AG04449 (cell line): Measurements from ENCODE around the gene PAPSS2.

ENCODE experiments used
- CTCF ChIA-PET: fragments of 350-600 bp; formaldehyde crosslinking; extraction: SDS; loops from one replicate; lab custom pipeline; 2021; ENCODE audit warnings: antibody characterized with exemption; lab: Yijun Ruan, JAX
- POLR2A ChIA-PET: fragments of 400-600, 350-600 bp; formaldehyde crosslinking; extraction: SDS; loops from one replicate; lab custom pipeline; 2020; ENCODE audit warnings: antibody characterized with exemption, inconsistent platforms; lab: Yijun Ruan, JAX
- DNase-seq: peaks from one replicate; pipeline ENCODE4 v3.0.0-alpha.2; 2010; ENCODE audit warnings: low read depth, low spot score
- H3K4me3 ChIP-seq: 2 replicates; pipeline ENCODE4 v1.5.1; 2011; ENCODE audit warnings: low read depth, mild to moderate bottlenecking, control low read depth, low read length
- CTCF ChIP-seq: IDR thresholded peaks from one replicate; pipeline ENCODE4 v1.5.1; 2011; ENCODE audit warnings: mild to moderate bottlenecking, moderate library complexity, low read length, control low read depth, inconsistent platforms; ENCODE audit not compliant: insufficient read depth; ENCODE audit errors: missing control alignments

The PAPSS2 gene

GRCh38 chr10:87683356-87683755 lies 23.7 kb downstream of the PAPSS2 start:
- no peak for DNase-seq
- POLR2A ChIA-PET: no interaction called here
- no peak for TF ChIP-seq CTCF
- no peak overlapping the region for H3K4me3 ChIP-seq
- CTCF ChIA-PET: interaction anchor here (1.1 to 1.7 kb wide), 2 partner anchors 10 to 51 kb away, joined by 3 to 8 read pairs; no protein-coding TSS in a partner anchor

DNA sequence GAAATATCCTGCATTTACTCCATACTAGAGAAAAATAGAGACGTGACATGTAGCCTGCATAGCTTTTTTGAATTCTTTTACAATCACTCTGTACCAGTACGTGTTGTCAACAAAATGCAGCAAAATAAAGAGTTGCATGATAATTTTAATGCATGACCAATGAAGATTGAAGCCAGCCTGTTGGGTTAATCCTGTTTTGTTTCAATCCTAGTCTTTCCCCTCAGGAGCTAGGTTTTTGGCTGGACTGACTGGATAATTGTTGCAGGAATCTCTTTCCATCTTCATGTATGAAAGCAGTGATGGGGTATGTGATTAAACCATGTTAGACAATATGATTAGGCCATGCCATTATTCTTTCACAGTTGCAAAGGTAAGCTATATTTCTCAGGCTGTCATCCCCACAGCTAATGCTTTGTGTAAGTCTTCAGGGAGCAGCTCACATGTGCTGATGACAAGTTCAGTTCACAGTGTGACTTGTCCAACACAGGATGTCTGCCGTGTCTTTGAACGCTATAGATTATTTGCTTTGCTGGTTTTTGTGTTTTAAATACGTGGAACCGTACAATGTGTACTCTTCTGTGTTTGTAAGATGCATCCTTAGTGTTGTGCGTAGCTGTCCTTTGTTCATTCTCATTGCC lies 24.4 kb downstream of the PAPSS2 start:
- CTCF ChIA-PET: interaction anchor here (0.6 to 1.7 kb wide), 3 partner anchors 9 to 51 kb away, joined by 3 to 8 read pairs (median 3); no protein-coding TSS in a partner anchor
- TF ChIP-seq CTCF: no peak
- DNase-seq: no peak
- POLR2A ChIA-PET: no interaction called here
- H3K4me3 ChIP-seq: no peak overlapping the region

GRCh38 chr10:87685832-87686574 lies 26.3 kb downstream of the PAPSS2 start:
- TF ChIP-seq CTCF: no peak
- H3K4me3 ChIP-seq: no peak overlapping the region
- CTCF ChIA-PET: interaction anchor here (1.4 kb wide), 1 partner anchor 10 kb away, joined by 4 read pairs; no protein-coding TSS in a partner anchor
- no peak for DNase-seq
- POLR2A ChIA-PET: no interaction called here

DNA sequence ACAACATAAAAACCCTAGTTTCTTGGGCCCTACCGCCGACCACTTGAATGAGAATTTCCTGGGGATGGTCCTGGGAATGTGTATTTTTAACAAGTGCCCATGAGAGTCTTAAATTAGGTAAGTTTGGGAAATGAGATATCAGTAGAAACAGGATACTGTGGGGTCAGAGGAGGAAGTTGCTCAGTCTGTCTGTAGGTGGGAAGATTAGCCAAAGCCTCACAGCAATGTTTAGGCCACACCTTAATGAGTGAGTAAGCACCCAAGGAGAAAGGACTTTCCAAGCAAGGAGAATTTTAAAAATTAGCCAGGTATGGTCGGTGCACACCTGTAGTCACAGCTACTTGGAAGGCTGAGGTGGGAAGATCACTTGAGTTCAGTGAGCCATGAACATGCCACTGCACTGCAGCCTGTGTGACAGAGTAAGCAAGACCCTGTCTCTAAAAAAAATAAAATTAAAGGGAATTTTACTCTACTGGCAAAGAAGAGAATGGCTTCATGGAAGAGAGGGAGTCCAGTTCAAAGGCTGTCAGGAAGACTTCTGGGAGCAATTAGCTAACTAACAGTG lies 31.9 kb downstream of the PAPSS2 start:
- no peak for DNase-seq
- ChIA-PET POLR2A (interaction anchor here (0.9 kb wide), 1 partner anchor 16 kb away, joined by 3 read pairs; no protein-coding TSS in a partner anchor), CTCF (interaction anchor here (1.5 to 2.2 kb wide), 3 partner anchors 7 to 15 kb away, joined by 4 to 8 read pairs (median 6); no protein-coding TSS in a partner anchor)
- no peak overlapping the region for H3K4me3 ChIP-seq
- TF ChIP-seq CTCF: no peak

DNA sequence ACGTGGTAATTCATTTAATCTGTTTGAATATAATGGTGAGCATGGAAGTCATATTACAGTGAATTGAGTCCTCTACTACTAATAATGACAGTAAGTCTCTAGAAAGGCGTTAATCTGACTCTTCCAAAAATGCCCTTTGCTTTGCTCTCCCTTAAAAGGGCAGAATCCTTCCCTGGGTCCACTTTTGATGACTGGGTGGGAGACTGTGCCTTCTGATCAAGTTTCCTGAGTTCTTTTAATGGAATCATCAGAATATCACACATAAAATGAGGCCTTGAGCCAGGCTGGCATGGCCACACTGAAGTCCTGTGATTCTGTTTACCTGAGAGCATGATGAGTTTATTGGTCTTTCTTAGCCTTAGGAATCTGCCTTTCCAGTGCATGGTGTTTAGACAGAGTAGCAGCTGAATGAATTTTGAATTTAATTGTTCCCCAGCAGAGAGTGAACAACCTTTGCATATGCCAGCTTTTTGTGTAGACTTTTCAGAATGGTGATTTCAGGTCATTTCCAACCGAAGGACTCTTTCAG lies 33.3 kb downstream of the PAPSS2 start:
- DNase-seq: no peak
- H3K4me3 ChIP-seq: no peak overlapping the region
- TF ChIP-seq CTCF: no peak
- CTCF ChIA-PET: interaction anchor here (2.2 kb wide), 1 partner anchor 9 kb away, joined by 8 read pairs; no protein-coding TSS in a partner anchor
- POLR2A ChIA-PET: no interaction called here
